Measurements from ENCODE around the gene TTC34.

The TTC34 gene

GRCh38 chr1:2601721-2602303 lies 199.7 kb downstream of the TTC34 start:
- DNase-seq, result no peak

- DNase-seq, result no peak
Observed at GRCh38 chr1:2598329-2598931, 203.1 kb downstream of the TTC34 start.

DNA sequence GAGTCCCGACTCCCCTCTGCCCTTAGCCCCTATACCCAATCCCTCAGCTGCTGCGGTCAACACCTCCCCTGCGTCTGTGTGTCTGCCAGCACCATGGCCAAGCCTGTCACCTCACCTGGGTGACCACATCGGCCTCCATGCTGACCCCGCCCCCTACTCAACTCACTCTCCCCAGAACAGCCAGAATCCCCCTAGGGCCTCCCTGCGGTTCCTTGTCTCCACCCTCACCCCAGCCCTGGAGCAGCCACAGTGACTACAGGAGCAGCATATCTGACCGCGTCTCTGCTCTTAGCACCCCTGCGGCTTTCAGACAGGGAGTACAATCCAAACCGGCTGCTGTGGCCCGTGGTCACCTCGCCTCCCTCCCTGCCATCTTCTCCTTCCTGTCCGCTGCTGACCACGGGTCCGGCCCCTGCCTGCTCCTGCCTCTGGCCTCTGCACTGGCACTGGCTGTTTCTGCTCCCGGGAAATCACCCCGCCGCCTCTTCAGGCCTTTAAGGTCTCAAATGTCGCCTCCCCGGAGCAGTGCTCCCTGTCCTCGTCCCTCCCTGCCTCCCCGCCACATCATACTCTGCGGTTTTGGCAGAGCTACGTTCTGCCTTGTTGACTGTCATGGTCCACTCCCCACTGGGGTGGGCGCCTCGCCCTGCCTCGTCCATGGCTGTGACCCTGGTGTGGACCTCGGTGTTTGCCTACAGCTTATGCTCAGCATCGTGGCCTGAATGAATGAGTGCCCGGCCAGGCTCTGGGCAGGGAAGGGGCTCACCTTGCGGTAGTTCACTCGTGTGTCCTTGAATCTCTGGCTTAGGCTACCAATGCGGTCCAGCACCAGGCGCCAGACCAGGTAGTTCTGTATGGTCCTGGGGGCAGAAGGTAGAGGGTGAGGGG lies 203.8 kb downstream of the TTC34 start:
- no peak for DNase-seq

- no peak for DNase-seq
Observed at GRCh38 chr1:2596530-2597333, 204.8 kb downstream of the TTC34 start.

- no peak for DNase-seq
Observed at GRCh38 chr1:2595812-2596529, 205.5 kb downstream of the TTC34 start.

- no peak for DNase-seq
Observed at GRCh38 chr1:2595261-2595811, 206.2 kb downstream of the TTC34 start.

- no peak for DNase-seq
Observed at GRCh38 chr1:2594641-2595131, 206.8 kb downstream of the TTC34 start.

GRCh38 chr1:2594001-2594640 lies 207.4 kb downstream of the TTC34 start:
- no peak for DNase-seq

DNA sequence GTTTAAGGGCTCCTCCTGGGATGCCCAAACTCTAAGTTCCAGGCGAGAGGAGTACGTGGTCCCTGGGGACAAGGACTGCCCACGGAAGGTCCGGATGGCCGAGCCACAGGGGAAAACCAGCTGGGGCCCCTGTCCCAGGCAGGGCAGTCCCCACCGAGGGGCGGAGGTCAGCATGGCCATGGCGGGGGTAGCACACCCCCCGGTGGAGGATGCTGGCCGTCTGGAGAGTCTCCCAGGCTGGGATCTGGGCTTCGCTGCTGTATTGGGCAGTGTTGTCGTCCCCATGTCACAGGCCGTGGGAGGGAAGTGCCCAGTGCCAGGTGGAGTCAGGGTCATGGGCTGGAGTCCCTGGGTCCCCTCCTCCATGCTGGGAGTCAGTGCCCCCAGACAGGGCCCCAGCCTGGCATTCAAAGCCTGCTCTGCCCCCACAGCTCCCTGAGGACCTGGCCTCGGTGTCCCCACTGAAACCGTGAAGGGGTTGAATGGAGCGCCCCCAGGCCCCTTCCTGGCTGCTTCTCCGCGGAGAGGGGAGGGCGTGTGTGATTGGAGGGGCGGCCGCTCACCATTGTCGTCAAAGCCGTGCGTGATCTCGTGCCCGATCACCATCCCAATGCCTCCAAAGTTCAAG lies 208.1 kb downstream of the TTC34 start:
- no peak for DNase-seq

- DNase-seq, result no peak
Observed at GRCh38 chr1:2592672-2593071, 208.8 kb downstream of the TTC34 start.

GRCh38 chr1:2591581-2592261 lies 209.8 kb downstream of the TTC34 start:
- no peak for DNase-seq

DNA sequence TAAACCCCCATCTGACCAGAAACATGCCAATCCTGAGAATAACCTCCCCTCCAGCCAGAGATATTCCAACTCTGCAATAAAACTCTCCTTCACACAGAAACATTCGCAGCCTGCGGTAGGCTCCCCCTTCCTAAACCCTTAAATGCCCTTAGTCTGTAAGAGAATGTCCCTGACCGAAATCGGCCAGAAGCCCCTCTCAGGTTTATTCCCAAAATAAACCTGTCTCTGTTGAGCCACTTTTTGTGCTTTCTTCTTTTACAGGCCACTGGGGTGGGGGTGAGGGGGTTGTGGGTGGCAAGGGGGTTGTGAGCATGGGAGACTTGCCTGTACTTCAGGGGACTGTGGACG lies 210.3 kb downstream of the TTC34 start:
- DNase-seq, result no peak

GRCh38 chr1:2590233-2591141 lies 211.0 kb downstream of the TTC34 start:
- no peak for DNase-seq

DNA sequence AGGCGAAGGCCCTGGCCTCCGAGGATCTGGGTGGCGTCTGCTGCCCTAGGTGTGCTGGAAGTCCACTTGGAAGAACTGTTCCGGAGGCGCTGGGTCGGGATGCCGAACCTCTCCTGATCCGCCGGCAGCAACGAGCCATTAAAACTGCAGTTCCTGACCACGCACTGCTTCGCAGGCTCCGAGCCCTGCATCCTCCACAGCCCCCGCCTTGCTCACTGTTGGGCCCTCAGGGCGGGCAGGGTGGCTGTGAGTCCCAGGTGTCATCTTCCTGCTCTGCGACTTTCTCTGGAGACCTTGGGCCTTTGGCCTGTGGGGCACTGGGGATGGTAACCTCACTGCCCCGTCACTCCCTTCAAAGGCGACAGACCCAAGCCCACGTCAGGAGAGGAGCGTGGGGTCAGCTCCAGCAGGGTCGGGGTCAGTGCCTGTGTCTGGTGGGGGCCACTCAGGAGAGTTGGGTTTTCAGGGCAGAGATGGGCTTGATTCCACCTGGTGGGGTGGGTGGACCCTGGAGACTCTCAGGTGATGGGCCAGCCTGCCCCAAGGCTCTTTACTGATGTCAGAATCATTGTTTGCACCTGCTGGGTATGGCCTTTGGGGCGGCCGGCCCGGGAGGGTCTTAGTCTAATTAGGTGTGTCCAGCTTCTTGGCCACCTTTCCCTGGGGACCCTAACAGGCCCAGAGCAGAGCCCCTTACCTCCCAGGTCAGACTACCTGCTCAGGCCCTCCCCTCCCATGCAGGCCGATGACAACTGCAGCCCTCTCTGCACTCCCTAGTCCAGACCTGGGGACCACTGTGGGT lies 211.9 kb downstream of the TTC34 start:
- no peak for DNase-seq

DNA sequence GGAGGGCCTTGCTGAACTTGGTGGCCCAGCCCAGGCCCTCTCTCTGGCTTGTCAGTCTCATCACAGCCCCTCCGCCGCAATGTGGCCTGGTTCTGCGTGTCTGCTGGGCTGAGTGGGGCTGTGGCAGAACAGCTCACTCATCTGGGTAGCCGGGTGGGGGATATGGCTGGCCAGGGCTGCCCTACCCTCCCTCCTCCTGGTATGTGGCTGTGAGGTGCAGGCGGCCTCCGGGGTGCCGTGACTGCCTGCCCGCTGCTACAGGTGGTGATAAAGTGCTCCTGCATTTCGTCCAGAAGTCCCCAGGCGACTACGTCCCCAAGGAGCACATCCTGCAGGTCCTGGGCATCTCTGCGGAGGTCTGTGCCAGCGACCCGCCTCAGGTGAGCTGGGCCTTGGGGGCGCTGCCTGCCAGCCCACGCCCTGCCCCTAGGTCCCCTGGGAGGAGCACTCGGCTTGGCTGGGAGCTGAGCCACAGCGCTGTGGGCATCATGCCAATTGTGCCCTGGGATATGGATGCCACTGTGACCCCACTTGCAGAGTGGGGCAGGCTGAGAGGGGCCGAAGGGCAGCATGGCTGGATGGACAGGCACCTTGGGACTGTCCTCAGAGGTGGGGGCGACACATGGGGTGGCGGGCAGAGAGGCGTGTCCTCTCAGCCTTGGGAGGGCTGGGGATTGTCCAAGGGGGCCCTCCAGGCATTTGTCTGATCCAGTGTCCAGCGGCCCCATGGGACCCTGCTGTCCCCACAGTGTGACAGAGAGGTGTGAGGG lies 212.6 kb downstream of the TTC34 start:
- DNase-seq, result no peak

GRCh38 chr1:2587860-2588571 lies 213.5 kb downstream of the TTC34 start:
- DNase-seq, result no peak

Measured in central memory CD4-positive, alpha-beta T cell (primary cell).